Panc1 (cell line): Measurements from ENCODE around the gene ADGRB3. TPM values are rescaled to one million over a fixed set of nuclear protein-coding genes. Genes with fewer than 3 reads are reported as not detected.

Source experiments
- ATAC-seq: fragments of 200-7000 bp; cut with Tn5 transposase; 2 replicates; pipeline ENCODE4 v1.9.1; 2020; ENCODE audit warnings: mild to moderate bottlenecking, moderate library complexity
- BruUV-seq: library from RNA; stranded (reverse); fragments of 400-500 nt; replicated peaks from 2 replicates; lab custom pipeline; 2021; lab: Mats Ljungman, UMichigan
- CTCF ChIA-PET: fragments of 300-600 bp; sonication (Branson Sonifier 250); formaldehyde crosslinking; loops from one replicate; lab custom pipeline; 2022; ENCODE audit warnings: antibody characterized with exemption; lab: Charles Lee
- POLR2A ChIA-PET: fragments of 300-600 bp; sonication (Branson Sonifier 250); formaldehyde crosslinking; loops from one replicate; lab custom pipeline; 2022; ENCODE audit warnings: antibody characterized with exemption; lab: Charles Lee
- DNase-seq: peaks from one replicate; pipeline ENCODE4 v3.0.0-alpha.2; 2010; ENCODE audit warnings: low read depth, low spot score
- H3K27ac ChIP-seq: 2 replicates; pipeline ENCODE4 v1.5.1; 2011; ENCODE audit warnings: mild to moderate bottlenecking, low read length, inconsistent platforms
- H3K27me3 ChIP-seq: fragments of 200-500 bp; sonication (Bioruptor generic); 2 replicates; pipeline ENCODE4 v1.6.0; 2014; ENCODE audit warnings: low read length, inconsistent platforms; ENCODE audit not compliant: control insufficient read depth, insufficient read depth
- H3K36me3 ChIP-seq: fragments of 200-500 bp; sonication (Bioruptor generic); 2 replicates; pipeline ENCODE4 v1.5.1; 2014; ENCODE audit warnings: inconsistent platforms, mild to moderate bottlenecking, low read length, moderate library complexity; ENCODE audit not compliant: control insufficient read depth, insufficient read depth
- H3K4me1 ChIP-seq: 2 replicates; pipeline ENCODE4 v1.5.1; 2011; ENCODE audit warnings: inconsistent platforms, mild to moderate bottlenecking, low read length, moderate library complexity; ENCODE audit not compliant: control insufficient read depth, insufficient read depth
- H3K4me3 ChIP-seq, 2 experiments: 2 replicates each; pipeline ENCODE4 v1.5.1; 2011 to 2012; ENCODE audit warnings: low read depth in 2 of 2, low read length in 2 of 2, mild to moderate bottlenecking in 2 of 2, inconsistent platforms in 1 of 2, moderate library complexity in 1 of 2
- H3K9me3 ChIP-seq: fragments of 200-500 bp; sonication (Bioruptor generic); 2 replicates; pipeline ENCODE4 v1.5.1; 2014; ENCODE audit warnings: low read depth, mild to moderate bottlenecking, inconsistent platforms, low read length, moderate library complexity; ENCODE audit not compliant: control insufficient read depth, insufficient read depth
- CTCF ChIP-seq: fragments of 450-650 bp; IDR thresholded peaks from 2 replicates; pipeline ENCODE4 v1.5.1; 2017; ENCODE audit warnings: mild to moderate bottlenecking
- POLR2AphosphoS5 ChIP-seq: IDR thresholded peaks from 2 replicates; pipeline ENCODE4 v1.6.1; 2012; ENCODE audit warnings: mild to moderate bottlenecking, low read depth, low read length, moderate library complexity
- REST ChIP-seq, 2 experiments: IDR thresholded peaks; 2 replicates each; pipeline ENCODE4 v1.6.1; 2011 to 2012; ENCODE audit warnings: low read depth in 2 of 2, control low read depth in 1 of 2, low read length in 1 of 2, mild to moderate bottlenecking in 1 of 2, moderate library complexity in 1 of 2; ENCODE audit not compliant: insufficient read depth in 1 of 2
- SIN3A ChIP-seq: IDR thresholded peaks from 2 replicates; pipeline ENCODE4 v1.6.1; 2012; ENCODE audit warnings: low read depth, mild to moderate bottlenecking, low read length, moderate library complexity, borderline replicate concordance; ENCODE audit not compliant: insufficient read depth
- TCF7L2 ChIP-seq: IDR thresholded peaks from 2 replicates; pipeline ENCODE4 v1.6.1; 2011; ENCODE audit warnings: mild to moderate bottlenecking, low read depth, low read length, inconsistent platforms
- in situ Hi-C: cut with HindIII; loops from 2 replicates; pipeline ENCODE4 v1.10.0; 2016; ENCODE audit warnings: low sequenced_read_pairs, low pct_unique_long_range_greater_than_20kb
- intact Hi-C: fragments of 100-400 bp; cut with micrococcal nuclease; formaldehyde crosslinking; loops from one replicate; pipeline ENCODE4 v1.10.0; 2022; ENCODE audit not compliant: unreplicated experiment
- total RNA-seq: library from RNA; stranded (reverse); gene quantifications from one replicate; pipeline ENCODE4 v1.2.1, GENCODE V29; 2021; ENCODE audit not compliant: unreplicated experiment

ADGRB3 gene
- total RNA-seq, 1 experiment from 2014 or later, result 0.10 TPM

- Histone ChIP-seq H3K4me3 (no peak overlapping the region), H3K9me3 (no peaks in the 10 kb centered on the region), H3K27ac (no peak overlapping the region), H3K4me1 (no peaks in the 10 kb centered on the region), H3K36me3 (no peaks in the 10 kb centered on the region), H3K27me3 (no peaks in the 10 kb centered on the region)
- intact Hi-C loops, result no loop called here
- in situ Hi-C loops, result no loop called here
- ChIA-PET CTCF (no interaction called here), POLR2A (no interaction called here)
- ATAC-seq, result no peak
- DNase-seq, result no peak
- BruUV-seq, result no TSS peak
- no peak for TF ChIP-seq CTCF
- TF ChIP-seq TCF7L2, result no peak
- TF ChIP-seq SIN3A, result no peak
- TF ChIP-seq POLR2AphosphoS5, result no peak
- TF ChIP-seq REST (IDR thresholded peaks at IDR 0.05; ENCODE audit: insufficient read depth in 1 of 2, low read depth in 2 of 2, low read length in 1 of 2), result no peak
These were observed 87.9 kb downstream of the ADGRB3 start for GRCh38 chr6:68722891-68723527.

GRCh38 chr6:68724060-68724459 is 89.0 kb downstream of the ADGRB3 start:
- no peak overlapping the region for H3K4me3 ChIP-seq
- no peaks in the 10 kb centered on the region for H3K27me3 ChIP-seq
- ChIA-PET POLR2A (no interaction called here), CTCF (no interaction called here)
- BruUV-seq, result no TSS peak
- H3K9me3 ChIP-seq, result no peaks in the 10 kb centered on the region
- no peaks in the 10 kb centered on the region for H3K4me1 ChIP-seq
- no peak for DNase-seq
- H3K27ac ChIP-seq, result no peak overlapping the region
- in situ Hi-C loops (no loop called here), intact Hi-C loops (no loop called here)
- H3K36me3 ChIP-seq, result no peaks in the 10 kb centered on the region
- no peak for TF ChIP-seq CTCF
- TF ChIP-seq REST (IDR thresholded peaks at IDR 0.05; ENCODE audit: insufficient read depth in 1 of 2, low read depth in 2 of 2, low read length in 1 of 2), result no peak
- no peak for TF ChIP-seq SIN3A
- TF ChIP-seq POLR2AphosphoS5, result no peak
- TF ChIP-seq TCF7L2, result no peak
- no peak for ATAC-seq
